HG03135 (cell line): ENCODE results near the gene SPNS3.

Experiments used
- ATAC-seq: cut with Tn5 transposase; IDR thresholded peaks from one replicate; pipeline ENCODE4 v1.9.1; 2021; ENCODE audit warnings: mild to moderate bottlenecking, moderate library complexity; ENCODE audit not compliant: unreplicated experiment

SPNS3 gene

DNA sequence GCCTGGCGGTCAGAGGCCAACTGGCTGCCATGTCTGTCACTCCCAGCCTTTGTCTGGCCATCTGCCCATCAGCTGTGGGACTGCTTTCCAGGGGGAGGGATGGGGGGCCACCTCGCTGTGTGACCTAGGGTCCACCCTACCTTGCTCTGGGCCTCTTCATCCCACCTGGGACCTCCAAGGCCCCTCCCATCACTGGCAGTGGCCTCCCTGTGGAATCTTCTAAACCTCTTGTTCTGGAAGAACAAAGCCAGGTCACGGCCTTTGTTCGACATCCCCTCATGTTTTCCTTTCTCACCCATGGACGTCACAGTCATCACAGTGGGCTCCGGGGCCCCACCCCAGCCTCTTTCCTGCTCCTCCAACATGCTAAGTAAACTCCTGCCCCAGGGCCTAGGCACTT lies 88.9 kb downstream of the SPNS3 start:
- no peak for ATAC-seq

DNA sequence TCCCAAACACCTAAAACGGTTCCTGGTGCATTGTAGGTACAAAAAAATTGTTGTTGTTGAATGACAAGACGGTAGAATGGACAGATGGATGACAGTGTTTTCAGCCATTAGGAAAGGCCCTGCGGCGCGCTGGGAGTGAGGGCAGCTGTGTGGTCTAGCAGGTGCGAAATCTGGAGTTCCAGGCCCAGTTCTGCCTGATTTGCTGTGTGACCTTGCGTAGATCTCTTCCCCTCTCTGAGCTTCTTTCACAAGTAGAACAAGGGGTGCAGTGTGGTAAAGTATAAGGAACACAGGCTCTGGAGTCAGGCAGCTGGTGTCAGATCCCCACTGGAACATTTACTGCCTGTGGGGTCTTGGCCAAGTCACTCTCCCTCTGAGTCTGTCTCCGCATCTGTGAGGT lies 90.2 kb downstream of the SPNS3 start:
- no peak for ATAC-seq

DNA sequence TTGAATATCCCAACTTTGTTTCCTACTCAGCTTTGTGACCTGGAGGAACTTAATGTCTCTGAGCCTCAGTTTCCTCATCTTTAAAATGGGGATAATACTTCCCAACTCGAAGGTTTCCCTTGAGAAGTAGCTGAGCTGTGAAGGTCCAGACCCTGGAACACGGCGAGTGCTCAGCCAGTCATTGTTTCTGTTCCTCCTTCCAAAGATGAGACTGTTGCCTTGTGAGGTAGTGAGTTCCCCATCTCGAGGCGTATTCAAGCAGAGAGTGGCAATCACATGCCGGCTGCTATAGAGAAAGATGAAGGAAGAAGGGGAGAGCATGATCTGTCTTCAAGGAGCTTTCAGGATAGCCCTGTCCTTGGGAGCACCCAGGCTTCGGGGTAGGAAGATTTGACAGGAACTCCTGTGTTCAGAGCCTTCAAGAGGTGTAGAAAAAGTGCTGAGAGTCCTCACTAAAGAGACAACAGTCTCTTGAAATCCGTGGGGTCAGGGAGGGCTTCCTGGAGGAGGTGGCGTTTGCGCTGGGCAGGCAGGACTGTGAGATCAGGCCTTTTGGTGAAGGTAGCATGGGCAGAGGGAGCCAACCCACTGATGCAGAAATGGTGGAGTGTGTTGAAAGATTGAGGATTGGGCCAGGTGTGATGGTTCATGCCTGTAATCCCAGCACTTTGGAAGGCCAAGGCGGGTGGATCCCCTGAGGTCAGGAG lies 92.1 kb downstream of the SPNS3 start:
- ATAC-seq = no peak

- no peak for ATAC-seq
These were observed 93.4 kb downstream of the SPNS3 start for GRCh38 chr17:4527134-4527533.

DNA sequence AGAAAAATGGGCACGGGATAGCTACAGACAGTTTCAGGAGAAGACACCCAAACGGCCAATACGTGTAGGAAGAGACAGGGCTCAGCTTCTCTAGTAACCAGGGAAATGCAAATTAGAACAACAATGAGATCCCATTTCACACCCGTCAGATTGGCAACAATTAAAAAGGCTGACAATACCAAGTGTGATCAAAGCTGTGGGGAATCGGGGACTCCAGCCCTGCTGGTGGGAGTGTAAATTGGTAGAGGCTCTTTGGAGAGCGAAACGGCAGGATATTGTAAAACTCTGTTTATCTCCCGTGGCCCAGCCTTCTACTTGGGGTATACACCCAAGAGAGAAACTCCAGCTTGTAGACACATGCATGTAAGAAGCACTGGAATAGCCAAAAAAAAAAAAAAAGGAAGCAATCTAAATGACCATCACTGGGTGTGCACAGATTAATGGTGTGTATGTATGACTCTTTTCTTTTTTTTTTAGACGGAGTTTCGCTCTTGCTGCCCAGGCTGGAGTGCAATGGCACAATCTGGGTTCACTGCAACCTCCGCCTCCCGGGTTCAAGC lies 93.9 kb downstream of the SPNS3 start:
- no peak for ATAC-seq

- no peak for ATAC-seq
These were observed 95.9 kb downstream of the SPNS3 start for GRCh38 chr17:4529533-4530152.

GRCh38 chr17:4530799-4531730 lies 97.3 kb downstream of the SPNS3 start:
- no peak for ATAC-seq

- ATAC-seq = no peak
These were observed 98.4 kb downstream of the SPNS3 start for GRCh38 chr17:4531988-4532736.

- no peak for ATAC-seq
These were observed 99.3 kb downstream of the SPNS3 start for GRCh38 chr17:4532860-4533522.

- no peak for ATAC-seq
These were observed 100.1 kb downstream of the SPNS3 start for GRCh38 chr17:4533523-4534504.

GRCh38 chr17:4534515-4534914 lies 100.8 kb downstream of the SPNS3 start:
- ATAC-seq = no peak

DNA sequence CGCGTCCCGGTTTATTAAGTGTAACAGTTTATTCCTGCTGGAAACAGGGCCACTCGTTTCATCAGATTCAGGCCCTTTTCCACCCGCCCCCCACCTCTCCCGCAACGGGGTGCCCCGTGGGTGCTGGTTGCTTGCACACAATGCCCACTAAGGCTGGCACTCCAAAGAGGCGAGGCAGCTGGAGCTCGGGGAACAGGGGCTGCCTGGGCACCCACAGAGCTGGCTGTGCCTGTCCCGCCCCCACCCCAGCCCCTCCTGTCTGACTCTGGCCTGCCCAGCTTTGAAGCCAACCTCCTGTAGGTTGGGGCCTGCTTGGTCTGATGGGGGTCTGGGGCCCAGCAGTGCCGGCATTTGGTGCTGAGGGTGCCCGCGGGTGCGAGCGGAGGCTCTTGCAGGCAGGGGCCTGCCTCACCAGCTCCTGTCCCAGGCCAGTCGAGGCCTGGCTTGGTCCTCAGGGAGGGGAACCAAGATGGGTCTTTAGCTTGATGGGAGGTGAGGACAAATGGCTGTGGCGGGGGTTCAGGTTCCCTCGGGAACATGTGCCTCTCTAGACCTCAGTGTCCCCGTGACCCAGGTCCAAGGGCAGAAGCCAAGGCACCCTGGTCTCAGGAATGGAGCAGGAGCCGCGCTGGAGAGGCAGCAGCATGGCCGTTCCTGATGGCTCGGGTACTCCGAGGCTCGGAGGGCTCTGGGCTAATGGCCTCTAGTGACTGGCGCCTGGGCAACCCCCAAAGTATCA lies 101.4 kb downstream of the SPNS3 start:
- no peak for ATAC-seq

DNA sequence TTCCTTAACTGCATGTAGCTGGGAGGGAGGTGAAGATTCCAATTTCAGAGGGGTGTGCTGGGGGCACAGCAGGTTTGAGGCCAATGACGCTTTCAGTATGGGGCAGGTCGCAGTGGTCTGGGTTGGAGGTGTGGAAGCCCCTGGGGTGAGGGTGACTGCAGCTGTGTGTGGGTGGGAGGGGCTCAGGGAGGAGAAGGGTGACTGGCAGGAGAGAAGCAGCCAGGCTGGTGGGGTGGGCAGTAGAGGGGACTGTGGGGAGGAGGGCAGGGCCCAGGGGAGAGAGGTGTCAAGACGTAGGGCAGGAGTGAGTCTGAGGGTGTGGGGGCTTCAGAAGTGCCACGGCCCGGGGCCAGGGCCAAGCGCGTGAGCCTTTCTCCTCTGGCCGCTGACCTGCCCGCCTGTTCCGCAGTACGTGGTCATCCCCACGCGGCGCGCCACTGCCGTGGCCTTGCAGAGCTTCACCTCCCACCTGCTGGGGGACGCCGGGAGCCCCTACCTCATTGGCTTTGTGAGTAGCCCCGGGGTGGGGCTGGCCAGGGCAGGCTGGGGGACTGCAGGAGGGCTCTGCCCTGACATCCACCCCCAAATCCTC lies 102.0 kb downstream of the SPNS3 start:
- ATAC-seq = no peak

GRCh38 chr17:4536259-4536741 lies 102.6 kb downstream of the SPNS3 start:
- no peak for ATAC-seq

- no peak for ATAC-seq
These were observed 103.1 kb downstream of the SPNS3 start for GRCh38 chr17:4536742-4537411.
